IMR-90 (cell line): ENCODE data around the gene AP3B1. TPM values are rescaled to one million over a fixed set of nuclear protein-coding genes. Genes with fewer than 3 reads are reported as not detected.

ENCODE experiments used
- ATAC-seq: fragments of 200-7000 bp; cut with Tn5 transposase; 2 replicates; pipeline ENCODE4 v1.9.1; 2020; ENCODE audit warnings: low read depth, mild to moderate bottlenecking, moderate library complexity
- BruUV-seq: library from RNA; stranded (reverse); fragments of 400-500 nt; replicated peaks from 2 replicates; lab custom pipeline; 2021; lab: Mats Ljungman, UMichigan
- CTCF ChIA-PET: fragments of 300-600 bp; formaldehyde crosslinking; extraction: SDS; loops from one replicate; lab custom pipeline; 2021; ENCODE audit warnings: antibody characterized with exemption; lab: Yijun Ruan, JAX
- POLR2A ChIA-PET: fragments of 300-600 bp; sonication (Branson Sonifier 250); formaldehyde crosslinking; loops from one replicate; lab custom pipeline; 2022; ENCODE audit warnings: antibody characterized with exemption; ENCODE audit not compliant: unreplicated experiment; lab: Charles Lee
- DNase-seq: peaks from one replicate; pipeline ENCODE4 v3.0.0; 2013
- H2AFZ ChIP-seq: replicated peaks from 2 replicates; pipeline ENCODE3; 2013; ENCODE audit warnings: low read length, mild to moderate bottlenecking; ENCODE audit not compliant: poor library complexity
- H2AK5ac ChIP-seq: 2 replicates; pipeline ENCODE4 v1.6.1; 2013; ENCODE audit warnings: low read depth, low read length, inconsistent platforms
- H2AK9ac ChIP-seq: replicated peaks from 2 replicates; pipeline ENCODE3; 2013; ENCODE audit warnings: mild to moderate bottlenecking, low read depth, low read length, moderate library complexity; ENCODE audit not compliant: poor library complexity
- H2BK120ac ChIP-seq: 2 replicates; pipeline ENCODE4 v1.6.1; 2013; ENCODE audit warnings: low read depth, low read length, inconsistent platforms
- H2BK15ac ChIP-seq: 3 replicates; pipeline ENCODE4 v1.6.1; 2013; ENCODE audit warnings: low read depth, low read length, inconsistent platforms
- H2BK20ac ChIP-seq: 2 replicates; pipeline ENCODE4 v1.6.1; 2013; ENCODE audit warnings: low read depth, mild to moderate bottlenecking, inconsistent platforms, low read length, moderate library complexity
- H2BK5ac ChIP-seq: 2 replicates; pipeline ENCODE4 v1.6.1; 2013; ENCODE audit warnings: mild to moderate bottlenecking, low read depth, low read length, inconsistent platforms; ENCODE audit not compliant: poor library complexity, severe bottlenecking
- H3K14ac ChIP-seq: replicated peaks from 2 replicates; pipeline ENCODE4 v1.6.1; 2013; ENCODE audit warnings: low read depth, low read length, inconsistent platforms
- H3K18ac ChIP-seq: 2 replicates; pipeline ENCODE4 v1.6.1; 2013; ENCODE audit warnings: low read depth, low read length, control low read depth
- H3K23ac ChIP-seq: 2 replicates; pipeline ENCODE4 v1.6.1; 2013; ENCODE audit warnings: low read depth, low read length, inconsistent platforms
- H3K27ac ChIP-seq: 2 replicates; pipeline ENCODE4 v1.5.1; 2013; ENCODE audit warnings: mild to moderate bottlenecking, control low read depth, low read length; ENCODE audit not compliant: insufficient read depth
- H3K27me3 ChIP-seq: 2 replicates; pipeline ENCODE4 v1.6.1; 2013; ENCODE audit warnings: low read length; ENCODE audit not compliant: control insufficient read depth, insufficient read depth
- H3K36me3 ChIP-seq: 2 replicates; pipeline ENCODE4 v1.6.1; 2013; ENCODE audit warnings: low read length, mixed read lengths; ENCODE audit not compliant: control insufficient read depth, insufficient read depth
- H3K4ac ChIP-seq: 2 replicates; pipeline ENCODE4 v1.6.1; 2013; ENCODE audit warnings: low read depth, low read length, inconsistent platforms
- H3K4me1 ChIP-seq: 2 replicates; pipeline ENCODE4 v1.6.1; 2013; ENCODE audit warnings: low read length, mixed read lengths; ENCODE audit not compliant: control insufficient read depth, insufficient read depth
- H3K4me2 ChIP-seq: 2 replicates; pipeline ENCODE4 v1.6.1; 2013; ENCODE audit warnings: low read depth, mild to moderate bottlenecking, control low read depth, low read length, moderate library complexity
- H3K4me3 ChIP-seq: 2 replicates; pipeline ENCODE4 v1.5.1; 2013; ENCODE audit warnings: low read depth, mild to moderate bottlenecking, control low read depth, low read length, moderate library complexity; ENCODE audit not compliant: insufficient read depth
- H3K56ac ChIP-seq: 2 replicates; pipeline ENCODE4 v1.6.1; 2013; ENCODE audit warnings: low read length, inconsistent platforms; ENCODE audit not compliant: insufficient read depth; ENCODE audit errors: extremely low read depth
- H3K79me1 ChIP-seq, 2 experiments: 2 replicates each; pipeline ENCODE4 v1.6.1; 2013; ENCODE audit warnings: low read length in 2 of 2, inconsistent platforms in 1 of 2, low read depth in 1 of 2
- H3K9ac ChIP-seq: 2 replicates; pipeline ENCODE4 v1.6.1; 2013; ENCODE audit warnings: low read depth, low read length, control low read depth
- H3K9me1 ChIP-seq: 2 replicates; pipeline ENCODE4 v1.6.1; 2013; ENCODE audit warnings: low read length, inconsistent platforms; ENCODE audit not compliant: insufficient read depth
- H3K9me3 ChIP-seq: 2 replicates; pipeline ENCODE4 v1.6.1; 2013; ENCODE audit warnings: low read length; ENCODE audit not compliant: control insufficient read depth, insufficient read depth
- H4K20me1 ChIP-seq: 2 replicates; pipeline ENCODE4 v1.6.1; 2013; ENCODE audit warnings: low read length, inconsistent platforms; ENCODE audit not compliant: insufficient read depth
- H4K5ac ChIP-seq: 2 replicates; pipeline ENCODE4 v1.6.1; 2013; ENCODE audit warnings: mild to moderate bottlenecking, low read depth, low read length, control low read depth
- H4K8ac ChIP-seq, 2 experiments: 2 replicates each; pipeline ENCODE4 v1.6.1; 2013; ENCODE audit warnings: low read depth in 2 of 2, low read length in 2 of 2, control low read depth in 1 of 2, inconsistent platforms in 1 of 2
- H4K91ac ChIP-seq: 2 replicates; pipeline ENCODE4 v1.6.1; 2013; ENCODE audit warnings: low read depth, low read length, inconsistent platforms; ENCODE audit not compliant: insufficient read depth
- BHLHE40 ChIP-seq: fragments of 150-350 bp; IDR thresholded peaks from 2 replicates; pipeline ENCODE4 v1.6.1; 2016; ENCODE audit warnings: mild to moderate bottlenecking, low read depth, low read length
- CEBPB ChIP-seq: IDR thresholded peaks from 2 replicates; pipeline ENCODE4 v1.6.1; 2012; ENCODE audit warnings: low read depth, low read length, improper control_type of control experiment
- CHD1 ChIP-seq: IDR thresholded peaks from 2 replicates; pipeline ENCODE4 v1.6.1; 2012; ENCODE audit warnings: low read depth, low read length, improper control_type of control experiment
- MXI1 ChIP-seq: IDR thresholded peaks from 2 replicates; pipeline ENCODE4 v1.6.1; 2012; ENCODE audit warnings: low read depth, mild to moderate bottlenecking, low read length, moderate library complexity, borderline replicate concordance
- RAD21 ChIP-seq: IDR thresholded peaks from 2 replicates; pipeline ENCODE4 v1.6.1; 2012; ENCODE audit warnings: low read length, improper control_type of control experiment
- RFX5 ChIP-seq: IDR thresholded peaks from 2 replicates; pipeline ENCODE4 v1.8.0; 2012; ENCODE audit warnings: low read depth, mild to moderate bottlenecking, low read length, moderate library complexity
- SMC3 ChIP-seq: fragments of 150-350 bp; IDR thresholded peaks from 2 replicates; pipeline ENCODE4 v1.6.1; 2016; ENCODE audit warnings: low read depth, mild to moderate bottlenecking, antibody characterized with exemption, low read length, moderate library complexity
- dilution Hi-C: fragments of 300-500 bp; cut with HindIII; formaldehyde crosslinking; loops from one replicate; pipeline ENCODE4 v1.14.3; 2018; ENCODE audit warnings: low sequenced_read_pairs; ENCODE audit not compliant: unreplicated experiment
- in situ Hi-C: fragments of 300-500 bp; cut with MboI; formaldehyde crosslinking; loops from 3 replicates; pipeline ENCODE4 v1.14.3; 2019; ENCODE audit warnings: low sequenced_read_pairs, inconsistent platforms, mixed read lengths
- intact Hi-C: fragments of 100-400 bp; cut with micrococcal nuclease; formaldehyde crosslinking; loops from 2 replicates; pipeline ENCODE4 v1.10.0; 2022
- polyA plus RNA-seq, 3 experiments: library from polyadenylated mRNA; depleted of rRNA; stranded (reverse); fragments of >200 nt; gene quantifications; 2 replicates each; pipeline ENCODE4 v1.2.3, GENCODE V29; 2012; ENCODE audit warnings: low replicate concordance in 1 of 3
- total RNA-seq: library from RNA; depleted of rRNA; stranded (reverse); fragments of >200 nt; gene quantifications from 2 replicates; pipeline ENCODE4 v1.2.3, GENCODE V29; 2012

Gene AP3B1
- total and polyA plus RNA-seq, 2 of the 4 experiments (the other 2 are of a cell fraction) = 33.1 to 59.0 TPM

DNA sequence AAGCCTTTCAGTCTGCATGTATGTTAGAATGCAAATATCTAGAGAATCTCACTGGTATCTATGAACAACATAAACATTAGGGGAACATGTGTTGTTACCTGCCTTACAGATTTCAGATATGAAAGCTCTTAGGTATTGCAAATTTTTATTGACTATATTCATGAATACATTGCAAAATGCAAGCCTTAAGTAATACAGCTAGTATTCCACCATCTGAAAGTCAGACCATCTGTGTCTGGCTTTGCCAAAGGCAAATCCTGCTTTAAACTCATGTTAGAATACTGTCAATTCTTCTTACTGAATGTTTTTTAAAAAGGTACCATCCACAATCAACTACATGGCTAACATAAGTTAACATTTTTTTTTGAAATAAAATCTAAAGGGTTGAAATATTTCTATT is 215.6 kb downstream of the AP3B1 start:
- Histone ChIP-seq H4K5ac (no peak overlapping the region), H2BK15ac (no peak overlapping the region), H3K14ac (no peak overlapping the region), H3K4me1 (no peaks in the 10 kb centered on the region), H3K56ac (no peak overlapping the region), H3K27ac (no peak overlapping the region), H3K4me3 (no peak overlapping the region), H3K9me1 (no peaks in the 10 kb centered on the region), H3K4ac (no peak overlapping the region), H2BK20ac (no peak overlapping the region), H4K8ac (no peak overlapping the region), H3K9me3 (no peaks in the 10 kb centered on the region), H2AK5ac (no peak overlapping the region), H3K36me3 (no peaks in the 10 kb centered on the region), H3K27me3 (no peaks in the 10 kb centered on the region), H2BK5ac (no peak overlapping the region), H3K79me1 (no peaks in the 10 kb centered on the region; a peak in 1 of 4 replicates), H4K91ac (no peak overlapping the region), H3K9ac (no peak overlapping the region), H4K20me1 (no peaks in the 10 kb centered on the region), H3K4me2 (no peak overlapping the region), H3K18ac (no peak overlapping the region), H2AFZ (no peak overlapping the region), H3K23ac (no peak overlapping the region), H2AK9ac (no peak overlapping the region), H2BK120ac (no peak overlapping the region)
- in situ Hi-C loops = no loop called here
- CTCF ChIA-PET = no interaction called here
- dilution Hi-C loops = no loop called here
- BruUV-seq = no TSS peak
- intact Hi-C loops = no loop called here
- POLR2A ChIA-PET = no interaction called here
- ATAC-seq (no peak), DNase-seq (no peak)
- TF ChIP-seq BHLHE40 = no peak
- TF ChIP-seq RAD21 = no peak
- TF ChIP-seq MXI1 = no peak
- no peak for TF ChIP-seq SMC3
- TF ChIP-seq CHD1 = no peak
- TF ChIP-seq CEBPB = no peak
- no peak for TF ChIP-seq RFX5
